Stimulated activated CD4-positive, alpha-beta T cell treated with anti-CD3 and anti-CD28 coated beads, Interleukin-2, amount 100 ng/mL, for 4 hours (primary cell): ENCODE data around the gene LILRA5.
"Not testable (repeated sequence)": the region's sequence is repeated elsewhere in the genome, so short reads cannot be mapped to it uniquely, and the experiment has no call there.

Experiments used
- DNase-seq: peaks from one replicate; pipeline ENCODE4 v3.0.0-alpha.2; 2020; ENCODE audit warnings: low read depth

LILRA5 gene

GRCh38 chr19:54333586-54334298 lies 20.8 kb upstream of the LILRA5 start:
- no peak for DNase-seq

- no peak for DNase-seq
Measured at GRCh38 chr19:54332149-54332548, 19.2 kb upstream of the LILRA5 start.

- no peak for DNase-seq
Measured at GRCh38 chr19:54331626-54332025, 18.7 kb upstream of the LILRA5 start.

GRCh38 chr19:54329476-54330165 lies 16.7 kb upstream of the LILRA5 start:
- no peak for DNase-seq

- not testable (repeated sequence) for DNase-seq
Measured at GRCh38 chr19:54328781-54329180, 15.8 kb upstream of the LILRA5 start.

GRCh38 chr19:54325631-54326030 lies 12.7 kb upstream of the LILRA5 start:
- no peak for DNase-seq

- DNase-seq: peak; percentile 29
Measured at GRCh38 chr19:54325194-54325621, 12.2 kb upstream of the LILRA5 start.

GRCh38 chr19:54324071-54324470 lies 11.1 kb upstream of the LILRA5 start:
- no peak for DNase-seq

- DNase-seq: not testable (repeated sequence)
Measured at GRCh38 chr19:54322934-54323333, 10.0 kb upstream of the LILRA5 start.

GRCh38 chr19:54322295-54322694 lies 9.3 kb upstream of the LILRA5 start:
- DNase-seq: not testable (repeated sequence)

- DNase-seq: no peak
Measured at GRCh38 chr19:54319892-54320670, 7.1 kb upstream of the LILRA5 start.

- no peak for DNase-seq
Measured at GRCh38 chr19:54319049-54319448, 6.1 kb upstream of the LILRA5 start.

GRCh38 chr19:54317965-54318240 lies 4.9 kb upstream of the LILRA5 start:
- DNase-seq: no peak

GRCh38 chr19:54317108-54317964 lies 4.4 kb upstream of the LILRA5 start:
- no peak for DNase-seq

GRCh38 chr19:54316746-54317107 lies 3.8 kb upstream of the LILRA5 start:
- DNase-seq: no peak

GRCh38 chr19:54315956-54316355 lies 3.0 kb upstream of the LILRA5 start:
- no peak for DNase-seq

- no peak for DNase-seq
Measured at GRCh38 chr19:54312011-54312410, 955 bp downstream of the LILRA5 start.

GRCh38 chr19:54311486-54311885 lies 1.5 kb downstream of the LILRA5 start:
- no peak for DNase-seq

GRCh38 chr19:54310543-54310942 lies 2.4 kb downstream of the LILRA5 start:
- DNase-seq: no peak

GRCh38 chr19:54309811-54310210 lies 3.2 kb downstream of the LILRA5 start:
- no peak for DNase-seq

GRCh38 chr19:54307389-54308020 lies 5.5 kb downstream of the LILRA5 start:
- DNase-seq: no peak

GRCh38 chr19:54305141-54305540 lies 7.8 kb downstream of the LILRA5 start:
- DNase-seq: no peak
